Stimulated activated naive CD8-positive, alpha-beta T cell treated with anti-CD3 and anti-CD28 coated beads, Interleukin-15, Interleukin-2, amounts not matched to agents 100 U/mL and 50 U/mL, for 24 hours (primary cell): Measurements from ENCODE around the gene FOXJ1.

ENCODE experiments used
- ATAC-seq: fragments of 150-1000 bp; cut with Tn5 transposase; one replicate; pipeline ENCODE4 v1.10.0; 2021
- DNase-seq: peaks from one replicate; pipeline ENCODE4 v3.0.0; 2021

The FOXJ1 gene

GRCh38 chr17:76123749-76124581 lies 17.1 kb downstream of the FOXJ1 start:
- ATAC-seq (no peak), DNase-seq (no peak)

GRCh38 chr17:76123191-76123499 lies 17.9 kb downstream of the FOXJ1 start:
- ATAC-seq (no peak), DNase-seq (no peak)

GRCh38 chr17:76122431-76123190 lies 18.4 kb downstream of the FOXJ1 start:
- DNase-seq (no peak), ATAC-seq (no peak)

- DNase-seq (peak; percentile 39), ATAC-seq (peak; percentile 1)
These were observed 19.1 kb downstream of the FOXJ1 start for GRCh38 chr17:76121932-76122430.

GRCh38 chr17:76120658-76121008 lies 20.4 kb downstream of the FOXJ1 start:
- ATAC-seq, result no peak
- DNase-seq, result no peak

GRCh38 chr17:76119409-76120371 lies 21.4 kb downstream of the FOXJ1 start:
- ATAC-seq (no peak), DNase-seq (no peak)

GRCh38 chr17:76115138-76115754 lies 25.8 kb downstream of the FOXJ1 start:
- ATAC-seq (no peak), DNase-seq (no peak)

- ATAC-seq (no peak), DNase-seq (no peak)
These were observed 29.1 kb downstream of the FOXJ1 start for GRCh38 chr17:76111956-76112355.

- ATAC-seq (no peak), DNase-seq (no peak)
These were observed 33.5 kb downstream of the FOXJ1 start for GRCh38 chr17:76107509-76107908.

GRCh38 chr17:76106703-76107102 lies 34.3 kb downstream of the FOXJ1 start:
- DNase-seq (no peak), ATAC-seq (no peak)

GRCh38 chr17:76104896-76105231 lies 36.2 kb downstream of the FOXJ1 start:
- DNase-seq (no peak), ATAC-seq (no peak)

GRCh38 chr17:76104140-76104895 lies 36.7 kb downstream of the FOXJ1 start:
- ATAC-seq (no peak), DNase-seq (no peak)

- DNase-seq (peak; percentile 95), ATAC-seq (peak; percentile 86)
These were observed 37.5 kb downstream of the FOXJ1 start, which contains the start of gene EXOC7 for GRCh38 chr17:76103274-76104139. Gene EXOC7, minus strand, starts transcription at chr17:76103787. Its CDS starts 95 bp downstream, at chr17:76103692.

- no peak for DNase-seq
- ATAC-seq, result no peak
These were observed 38.1 kb downstream of the FOXJ1 start for GRCh38 chr17:76102944-76103273.

GRCh38 chr17:76097716-76098295 lies 43.2 kb downstream of the FOXJ1 start:
- ATAC-seq (no peak), DNase-seq (no peak)

- no peak for DNase-seq
- no peak for ATAC-seq
These were observed 45.1 kb downstream of the FOXJ1 start for GRCh38 chr17:76095943-76096342.

GRCh38 chr17:76094046-76094445 lies 47.0 kb downstream of the FOXJ1 start:
- no peak for ATAC-seq
- no peak for DNase-seq

GRCh38 chr17:76092526-76093413 lies 48.3 kb downstream of the FOXJ1 start:
- DNase-seq (no peak), ATAC-seq (no peak)
